Dermis lymphatic vessel endothelial cell (primary cell): ENCODE data around the gene DNASE1L1. TPM values are rescaled to one million over a fixed set of nuclear protein-coding genes. Genes with fewer than 3 reads are reported as not detected.

ENCODE experiments used
- total RNA-seq: library from RNA; depleted of rRNA; stranded (reverse); fragments of >200 nt; gene quantifications from 2 replicates; pipeline ENCODE4 v1.2.1, GENCODE V29; 2014

DNASE1L1 gene
- 78.9 and 88.2 TPM in 2 replicates for total RNA-seq

GRCh38 chrX:154409222-154409871, at the start of gene DNASE1L1:
Gene DNASE1L1, minus strand, starts transcription at chrX:154409254. Its CDS starts 3,686 bp downstream, at chrX:154405568.

GRCh38 chrX:154458116-154458953, 49.3 kb upstream of the DNASE1L1 start, which contains the start of gene PLXNA3:
Gene PLXNA3, plus strand, starts transcription at chrX:154458281. Its CDS starts 1,903 bp downstream, at chrX:154460184.

GRCh38 chrX:154443992-154444754, 35.1 kb upstream of the DNASE1L1 start, which contains the start of gene FAM50A:
Gene FAM50A, plus strand, starts transcription at chrX:154444141. Its CDS starts 95 bp downstream, at chrX:154444236.

GRCh38 chrX:154436983-154437752, 28.1 kb upstream of the DNASE1L1 start, which contains the start of gene GDI1:
Gene GDI1, plus strand, starts transcription at chrX:154437154. Its CDS starts 101 bp downstream, at chrX:154437255.

GRCh38 chrX:154428176-154429171, 19.4 kb upstream of the DNASE1L1 start, which contains the start of gene ATP6AP1:
Gene ATP6AP1, plus strand, starts transcription at chrX:154428677. Its CDS starts 16 bp downstream, at chrX:154428693.

GRCh38 chrX:154397888-154398667, 11.0 kb downstream of the DNASE1L1 start, which contains the start of gene RPL10:
Gene RPL10, plus strand, starts transcription at chrX:154398377. Its CDS starts 143 bp downstream, at chrX:154398520.

GRCh38 chrX:154378799-154379568, 30.1 kb downstream of the DNASE1L1 start, which contains the start of gene EMD:
Gene EMD, plus strand, starts transcription at chrX:154379295. Its CDS starts 190 bp downstream, at chrX:154379485.

GRCh38 chrX:154374313-154375155, 34.5 kb downstream of the DNASE1L1 start, which contains the start of gene FLNA:
Gene FLNA, minus strand, starts transcription at chrX:154374634. Its CDS starts 3,389 bp downstream, at chrX:154371245.

Other genes starting within 250 kb of the DNASE1L1 start
- gene OPN1MW, start 226.7 kb downstream of the DNASE1L1 start, total RNA-seq, result 0.17 and 0.43 TPM in 2 replicates
- not detected in 2 replicates for gene OPN1MW2, start 189.5 kb downstream of the DNASE1L1 start, total RNA-seq
- gene OPN1MW3, start 151.7 kb downstream of the DNASE1L1 start, total RNA-seq, result 0.11 TPM in 1 of 2 replicates, not detected in the other
- not detected in 2 replicates for gene TEX28, start 114.1 kb downstream of the DNASE1L1 start, total RNA-seq
- gene TKTL1, start 113.5 kb downstream of the DNASE1L1 start, total RNA-seq, result not detected in 2 replicates
- 792 and 962 TPM in 2 replicates for gene FLNA, start 34.6 kb downstream of the DNASE1L1 start, total RNA-seq
- 14.8 and 16.6 TPM in 2 replicates for gene EMD, start 30.0 kb downstream of the DNASE1L1 start, total RNA-seq
- 3,109 and 3,856 TPM in 2 replicates for gene RPL10, start 10.9 kb downstream of the DNASE1L1 start, total RNA-seq
- 11.6 and 12.4 TPM in 2 replicates for gene TAFAZZIN, start 2.3 kb upstream of the DNASE1L1 start, total RNA-seq
- gene ATP6AP1, start 19.4 kb upstream of the DNASE1L1 start, total RNA-seq, result 78.6 and 82.4 TPM in 2 replicates
- 38.3 and 56.6 TPM in 2 replicates for gene GDI1, start 27.9 kb upstream of the DNASE1L1 start, total RNA-seq
- gene FAM50A, start 34.9 kb upstream of the DNASE1L1 start, total RNA-seq, result 49.4 and 56.8 TPM in 2 replicates
- 3.3 and 4.1 TPM in 2 replicates for gene PLXNA3, start 49.0 kb upstream of the DNASE1L1 start, total RNA-seq
- gene LAGE3, start 70.0 kb upstream of the DNASE1L1 start, total RNA-seq, result 12.8 and 16.3 TPM in 2 replicates
- 29.1 and 32.6 TPM in 2 replicates for gene UBL4A, start 77.4 kb upstream of the DNASE1L1 start, total RNA-seq
- gene SLC10A3, start 81.4 kb upstream of the DNASE1L1 start, total RNA-seq, result 9.0 and 12.9 TPM in 2 replicates
- 15.6 and 20.3 TPM in 2 replicates for gene FAM3A, start 107.0 kb upstream of the DNASE1L1 start, total RNA-seq
- 22.3 and 22.5 TPM in 2 replicates for gene G6PD, start 137.6 kb upstream of the DNASE1L1 start, total RNA-seq
- gene IKBKG, start 138.4 kb upstream of the DNASE1L1 start, total RNA-seq, result 9.5 and 12.7 TPM in 2 replicates
- gene CTAG1A, start 175.9 kb upstream of the DNASE1L1 start, total RNA-seq, result not detected in 2 replicates
- gene CTAG1B, start 210.0 kb upstream of the DNASE1L1 start, total RNA-seq, result not detected in 2 replicates
- gene CTAG2, start 244.3 kb upstream of the DNASE1L1 start, total RNA-seq, result not detected in 2 replicates